PC-3 (cell line): ENCODE results near the gene ACER3. TPM values are rescaled to one million over a fixed set of nuclear protein-coding genes. Genes with fewer than 3 reads are reported as not detected.

Experiments used
- ATAC-seq: fragments of 200-7000 bp; cut with Tn5 transposase; 2 replicates; pipeline ENCODE4 v1.9.1; 2020; ENCODE audit warnings: mild to moderate bottlenecking, moderate library complexity
- BruUV-seq: library from RNA; stranded (reverse); fragments of 400-500 nt; replicated peaks from 2 replicates; lab custom pipeline; 2021; lab: Mats Ljungman, UMichigan
- CTCF ChIA-PET: fragments of 300-600 bp; sonication (Branson Sonifier 250); formaldehyde crosslinking; loops from one replicate; lab custom pipeline; 2022; ENCODE audit warnings: antibody characterized with exemption; lab: Charles Lee
- POLR2A ChIA-PET: fragments of 300-600 bp; sonication (Branson Sonifier 250); formaldehyde crosslinking; loops from one replicate; lab custom pipeline; 2022; ENCODE audit warnings: antibody characterized with exemption; ENCODE audit not compliant: unreplicated experiment; lab: Charles Lee
- DNase-seq: peaks from one replicate; pipeline ENCODE4 v3.0.0-alpha.2; 2015
- H2AFZ ChIP-seq: fragments of 300-600 bp; sonication (generic); 2 replicates; pipeline ENCODE4 v1.6.0; 2016; ENCODE audit warnings: antibody characterized with exemption, low read length
- H3F3A ChIP-seq: fragments of 300-600 bp; sonication (generic); one replicate; pipeline ENCODE4 v1.6.0; 2017; ENCODE audit warnings: antibody characterized with exemption, low read length, control low read depth, mild to moderate bottlenecking; ENCODE audit not compliant: unreplicated experiment
- H3K27ac ChIP-seq: fragments of 300-600 bp; sonication (generic); 2 replicates; pipeline ENCODE4 v1.5.1; 2016; ENCODE audit warnings: mild to moderate bottlenecking, low read length
- H3K27me3 ChIP-seq: fragments of 300-600 bp; sonication (generic); 2 replicates; pipeline ENCODE4 v1.6.1; 2016; ENCODE audit warnings: low read length, mixed read lengths
- H3K36me3 ChIP-seq: fragments of 300-600 bp; sonication (generic); 2 replicates; pipeline ENCODE4 v1.6.1; 2016; ENCODE audit warnings: low read depth, mixed run types, low read length, mixed read lengths
- H3K4me1 ChIP-seq: fragments of 300-600 bp; sonication (generic); 2 replicates; pipeline ENCODE4 v1.5.1; 2016; ENCODE audit warnings: low read length; ENCODE audit not compliant: insufficient read depth
- H3K4me2 ChIP-seq: fragments of 300-600 bp; sonication (generic); 2 replicates; pipeline ENCODE4 v1.6.0; 2016; ENCODE audit warnings: low read length
- H3K4me3 ChIP-seq: fragments of 300-600 bp; sonication (generic); 2 replicates; pipeline ENCODE4 v1.5.1; 2016; ENCODE audit warnings: mild to moderate bottlenecking, low read length, mixed read lengths
- H3K79me2 ChIP-seq: fragments of 300-600 bp; sonication (generic); 2 replicates; pipeline ENCODE4 v1.6.1; 2017; ENCODE audit warnings: low read length, mixed read lengths
- H3K9ac ChIP-seq: fragments of 300-600 bp; sonication (generic); 2 replicates; pipeline ENCODE4 v1.6.0; 2016; ENCODE audit warnings: mild to moderate bottlenecking, low read length
- H3K9me2 ChIP-seq: fragments of 300-600 bp; sonication (generic); replicated peaks from 2 replicates; pipeline ENCODE4 v1.6.1; 2016; ENCODE audit warnings: mixed run types, low read length, mixed read lengths
- H3K9me3 ChIP-seq: fragments of 300-600 bp; sonication (generic); 2 replicates; pipeline ENCODE4 v1.6.1; 2016; ENCODE audit warnings: low read length, mixed read lengths
- H4K20me1 ChIP-seq: fragments of 300-600 bp; sonication (generic); 2 replicates; pipeline ENCODE4 v1.6.1; 2016; ENCODE audit warnings: low read length, mixed read lengths
- EZH2 ChIP-seq: fragments of 300-600 bp; sonication (generic); IDR thresholded peaks from one replicate; pipeline ENCODE4 v1.6.1; 2017; ENCODE audit warnings: antibody characterized with exemption, mild to moderate bottlenecking, low read length; ENCODE audit not compliant: unreplicated experiment
- EZH2phosphoT487 ChIP-seq: fragments of 300-600 bp; sonication (generic); IDR thresholded peaks from 2 replicates; pipeline ENCODE4 v1.6.1; 2018; ENCODE audit warnings: mild to moderate bottlenecking, antibody characterized with exemption, low read length, borderline replicate concordance
- intact Hi-C: fragments of 100-400 bp; cut with micrococcal nuclease; formaldehyde crosslinking; loops from 2 replicates; pipeline ENCODE4 v1.9.0; 2023
- total RNA-seq: library from RNA; depleted of rRNA; stranded (reverse); fragments of >200 nt; gene quantifications from 2 replicates; pipeline ENCODE4 v1.2.3, GENCODE V29; 2014
- TF ChIP-seq, protein P1 (sequence below): fragments of 300-600 bp; sonication (generic); conservative IDR thresholded peaks from 2 replicates; pipeline ENCODE4 v1.5.1; 2017; ENCODE audit warnings: antibody characterized with exemption, low read depth, mild to moderate bottlenecking, low read length

Gene ACER3
- total RNA-seq, 1 experiment from 2014 or later, result 17.3 TPM

- Histone ChIP-seq H4K20me1 (no peaks in the 10 kb centered on the region), H2AFZ (no peak overlapping the region), H3K27me3 (no peaks in the 10 kb centered on the region), H3K4me2 (no peak overlapping the region), H3K36me3 (no peaks in the 10 kb centered on the region), H3K9me3 (no peaks in the 10 kb centered on the region), H3K4me3 (no peak overlapping the region), H3K9ac (no peak overlapping the region), H3K4me1 (peaks cover 4% of the 10 kb centered on the region; the same call in 1 of the 2 replicates), H3F3A (no peaks in the 10 kb centered on the region), H3K79me2 (peaks cover 2% of the 10 kb centered on the region), H3K27ac (no peak overlapping the region), H3K9me2 (no peaks in the 10 kb centered on the region)
- intact Hi-C loops, result no loop called here
- ChIA-PET POLR2A (no interaction called here), CTCF (no interaction called here)
- DNase-seq (no peak), ATAC-seq (no peak)
- no peak for TF ChIP-seq EZH2phosphoT487
- TF ChIP-seq, protein P1, sequence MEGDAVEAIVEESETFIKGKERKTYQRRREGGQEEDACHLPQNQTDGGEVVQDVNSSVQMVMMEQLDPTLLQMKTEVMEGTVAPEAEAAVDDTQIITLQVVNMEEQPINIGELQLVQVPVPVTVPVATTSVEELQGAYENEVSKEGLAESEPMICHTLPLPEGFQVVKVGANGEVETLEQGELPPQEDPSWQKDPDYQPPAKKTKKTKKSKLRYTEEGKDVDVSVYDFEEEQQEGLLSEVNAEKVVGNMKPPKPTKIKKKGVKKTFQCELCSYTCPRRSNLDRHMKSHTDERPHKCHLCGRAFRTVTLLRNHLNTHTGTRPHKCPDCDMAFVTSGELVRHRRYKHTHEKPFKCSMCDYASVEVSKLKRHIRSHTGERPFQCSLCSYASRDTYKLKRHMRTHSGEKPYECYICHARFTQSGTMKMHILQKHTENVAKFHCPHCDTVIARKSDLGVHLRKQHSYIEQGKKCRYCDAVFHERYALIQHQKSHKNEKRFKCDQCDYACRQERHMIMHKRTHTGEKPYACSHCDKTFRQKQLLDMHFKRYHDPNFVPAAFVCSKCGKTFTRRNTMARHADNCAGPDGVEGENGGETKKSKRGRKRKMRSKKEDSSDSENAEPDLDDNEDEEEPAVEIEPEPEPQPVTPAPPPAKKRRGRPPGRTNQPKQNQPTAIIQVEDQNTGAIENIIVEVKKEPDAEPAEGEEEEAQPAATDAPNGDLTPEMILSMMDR, result no peak
- TF ChIP-seq EZH2, result no peak
- BruUV-seq, result no TSS peak
Observed at GRCh38 chr11:76856106-76856505, 4.6 kb upstream of the ACER3 start.

- no peaks in the 10 kb centered on the region for H3K27me3 ChIP-seq
- no peak for DNase-seq
- no peaks in the 10 kb centered on the region for H3K36me3 ChIP-seq
- H3K4me1 ChIP-seq, result peaks cover 7% of the 10 kb centered on the region; the same call in 1 of the 2 replicates
- no peak overlapping the region for H3K4me3 ChIP-seq
- ChIA-PET POLR2A (no interaction called here), CTCF (no interaction called here)
- no peaks in the 10 kb centered on the region for H3K9me3 ChIP-seq
- H2AFZ ChIP-seq, result no peak overlapping the region
- H3K79me2 ChIP-seq, result peaks cover 7% of the 10 kb centered on the region
- H3K9me2 ChIP-seq, result no peaks in the 10 kb centered on the region
- no peak for TF ChIP-seq EZH2phosphoT487
- TF ChIP-seq, protein P1, result no peak
- no peak for TF ChIP-seq EZH2
- H4K20me1 ChIP-seq, result peaks cover 2% of the 10 kb centered on the region; the same call in 1 of the 2 replicates
- no peak overlapping the region for H3K4me2 ChIP-seq
- no peak overlapping the region for H3K27ac ChIP-seq
- no peak for ATAC-seq
- BruUV-seq, result no TSS peak
- no peak overlapping the region for H3K9ac ChIP-seq
- intact Hi-C loops, result no loop called here
- no peaks in the 10 kb centered on the region for H3F3A ChIP-seq
Observed at GRCh38 chr11:76856571-76856970, 4.1 kb upstream of the ACER3 start.

- intact Hi-C loops, result no loop called here
- Histone ChIP-seq H3F3A (no peaks in the 10 kb centered on the region), H3K9ac (no peak overlapping the region), H3K4me3 (no peak overlapping the region), H4K20me1 (peaks cover 7% of the 10 kb centered on the region; the same call in 1 of the 2 replicates), H3K79me2 (peaks cover 20% of the 10 kb centered on the region), H3K27ac (no peak overlapping the region), H3K27me3 (no peaks in the 10 kb centered on the region), H3K9me2 (no peaks in the 10 kb centered on the region), H2AFZ (no peak overlapping the region), H3K4me2 (no peak overlapping the region), H3K9me3 (no peaks in the 10 kb centered on the region), H3K36me3 (no peaks in the 10 kb centered on the region), H3K4me1 (peaks cover 16% of the 10 kb centered on the region)
- DNase-seq (no peak), ATAC-seq (no peak)
- no TSS peak for BruUV-seq
- POLR2A ChIA-PET, result no interaction called here
- TF ChIP-seq EZH2phosphoT487, result no peak
- TF ChIP-seq, protein P1, result no peak
- CTCF ChIA-PET, result no interaction called here
Observed at GRCh38 chr11:76857781-76858410, 2.8 kb upstream of the ACER3 start.
